H9 (cell line): ENCODE results near the gene C1orf21. TPM values are rescaled to one million over a fixed set of nuclear protein-coding genes. Genes with fewer than 3 reads are reported as not detected.
A peak's percentile ranks its signal among the peaks of the same experiment; 100 is the strongest.

Experiments
- DNase-seq: peaks from one replicate; pipeline ENCODE4 v3.0.0-alpha.2; 2017
- H2AFZ ChIP-seq: one replicate; pipeline ENCODE4 v1.6.1; 2013; ENCODE audit warnings: mild to moderate bottlenecking, low read length, control low read depth, moderate library complexity
- H2AK5ac ChIP-seq: 2 replicates; pipeline ENCODE4 v1.6.1; 2013; ENCODE audit warnings: low read length, control low read depth, mixed read lengths; ENCODE audit not compliant: insufficient read length
- H2BK120ac ChIP-seq: one replicate; pipeline ENCODE4 v1.6.1; 2013; ENCODE audit warnings: low read depth, mild to moderate bottlenecking, low read length, control low read depth, inconsistent platforms; ENCODE audit not compliant: poor library complexity, severe bottlenecking
- H2BK12ac ChIP-seq: 2 replicates; pipeline ENCODE4 v1.6.1; 2013; ENCODE audit warnings: low read length, control low read depth, mixed read lengths, low read depth; ENCODE audit not compliant: insufficient read length
- H2BK15ac ChIP-seq: 2 replicates; pipeline ENCODE4 v1.6.1; 2013; ENCODE audit warnings: low read depth, low read length, control low read depth
- H2BK20ac ChIP-seq: one replicate; pipeline ENCODE4 v1.6.1; 2013; ENCODE audit warnings: low read depth, mild to moderate bottlenecking, low read length, control low read depth, inconsistent platforms; ENCODE audit not compliant: poor library complexity, severe bottlenecking
- H2BK5ac ChIP-seq: 2 replicates; pipeline ENCODE4 v1.6.1; 2013; ENCODE audit warnings: low read length, control low read depth, mixed read lengths; ENCODE audit not compliant: insufficient read length
- H3K14ac ChIP-seq: 2 replicates; pipeline ENCODE4 v1.6.1; 2013; ENCODE audit warnings: low read length, control low read depth; ENCODE audit not compliant: insufficient read depth
- H3K18ac ChIP-seq: 2 replicates; pipeline ENCODE4 v1.6.1; 2013; ENCODE audit warnings: low read depth, mild to moderate bottlenecking, mixed read lengths, low read length, control low read depth; ENCODE audit not compliant: insufficient read length
- H3K23ac ChIP-seq: 2 replicates; pipeline ENCODE4 v1.6.1; 2013; ENCODE audit warnings: low read length, control low read depth, mixed read lengths, low read depth; ENCODE audit not compliant: insufficient read length
- H3K23me2 ChIP-seq: 2 replicates; pipeline ENCODE4 v1.6.1; 2013; ENCODE audit warnings: low read depth, mild to moderate bottlenecking, mixed read lengths, low read length, control low read depth; ENCODE audit not compliant: insufficient read length, poor library complexity, severe bottlenecking
- H3K27ac ChIP-seq: 2 replicates; pipeline ENCODE4 v1.5.1; 2013; ENCODE audit warnings: low read length, control low read depth, mixed read lengths, low read depth; ENCODE audit not compliant: insufficient read length
- H3K27me3 ChIP-seq: 2 replicates; pipeline ENCODE4 v1.6.1; 2013; ENCODE audit warnings: low read length, control low read depth, inconsistent platforms; ENCODE audit not compliant: insufficient read depth
- H3K4ac ChIP-seq: 2 replicates; pipeline ENCODE4 v1.6.1; 2013; ENCODE audit warnings: low read depth, mild to moderate bottlenecking, control low read depth, inconsistent platforms, low read length, moderate library complexity
- H3K4me1 ChIP-seq: 2 replicates; pipeline ENCODE4 v1.6.1; 2013; ENCODE audit warnings: low read length, control low read depth, inconsistent platforms; ENCODE audit not compliant: insufficient read depth
- H3K4me2 ChIP-seq: 2 replicates; pipeline ENCODE4 v1.6.1; 2013; ENCODE audit warnings: low read length, control low read depth, mixed read lengths; ENCODE audit not compliant: insufficient read length, insufficient read depth
- H3K56ac ChIP-seq: 2 replicates; pipeline ENCODE4 v1.6.1; 2013; ENCODE audit warnings: low read depth, mild to moderate bottlenecking, mixed read lengths, low read length, control low read depth; ENCODE audit not compliant: insufficient read length
- H3K79me1 ChIP-seq: 2 replicates; pipeline ENCODE4 v1.6.1; 2013; ENCODE audit warnings: low read depth, mild to moderate bottlenecking, moderate library complexity, low read length, control low read depth, inconsistent platforms; ENCODE audit not compliant: insufficient read depth, poor library complexity, severe bottlenecking
- H3K79me2 ChIP-seq: 2 replicates; pipeline ENCODE4 v1.6.1; 2013; ENCODE audit warnings: low read length, control low read depth, inconsistent platforms; ENCODE audit not compliant: insufficient read depth
- H3K9ac ChIP-seq: 2 replicates; pipeline ENCODE4 v1.6.1; 2013; ENCODE audit warnings: low read length, control low read depth, mixed read lengths; ENCODE audit not compliant: insufficient read length; ENCODE audit errors: extremely low read depth
- H3K9me3 ChIP-seq: one replicate; pipeline ENCODE4 v1.6.1; 2013; ENCODE audit warnings: low read depth, low read length, inconsistent platforms; ENCODE audit not compliant: control insufficient read depth
- H3T11ph ChIP-seq: one replicate; pipeline ENCODE4 v1.6.1; 2013; ENCODE audit warnings: mild to moderate bottlenecking, low read length, control low read depth, inconsistent platforms
- H4K20me1 ChIP-seq: one replicate; pipeline ENCODE4 v1.6.1; 2013; ENCODE audit not compliant: control insufficient read depth, insufficient read length, insufficient read depth
- H4K5ac ChIP-seq: 2 replicates; pipeline ENCODE4 v1.6.1; 2013; ENCODE audit warnings: low read depth, mild to moderate bottlenecking, mixed read lengths, low read length, control low read depth; ENCODE audit not compliant: insufficient read length
- H4K8ac ChIP-seq: replicated peaks from 2 replicates; pipeline ENCODE4 v1.6.1; 2013; ENCODE audit warnings: low read length, control low read depth, mixed read lengths, low read depth; ENCODE audit not compliant: insufficient read length
- H4K91ac ChIP-seq: 2 replicates; pipeline ENCODE4 v1.6.1; 2013; ENCODE audit warnings: low read depth, mild to moderate bottlenecking, moderate library complexity, mixed read lengths, low read length, control low read depth; ENCODE audit not compliant: insufficient read length
- H3K27ac Mint-ChIP-seq, 3 experiments: 2 replicates in 2 of 3; 3 replicates in 1 of 3; pipeline ENCODE4 v1.8.0; 2020 to 2021; ENCODE audit warnings: mixed read lengths in 3 of 3, mild to moderate bottlenecking in 1 of 3, moderate library complexity in 1 of 3
- H3K27me3 Mint-ChIP-seq: 2 replicates; pipeline ENCODE4 v1.8.0; 2021; ENCODE audit warnings: low read depth, mild to moderate bottlenecking, moderate library complexity, mixed read lengths
- H3K36me3 Mint-ChIP-seq, 3 experiments: 2 replicates in 2 of 3; 3 replicates in 1 of 3; pipeline ENCODE4 v1.8.0; 2020 to 2021; ENCODE audit warnings: low read depth in 3 of 3, mixed read lengths in 3 of 3; ENCODE audit not compliant: insufficient read depth in 1 of 3
- H3K4me1 Mint-ChIP-seq, 2 experiments: 2 replicates each; pipeline ENCODE4 v1.8.0; 2020; ENCODE audit warnings: mixed read lengths in 2 of 2
- H3K4me3 Mint-ChIP-seq, 2 experiments: 2 replicates in 1 of 2; 3 replicates in 1 of 2; pipeline ENCODE4 v1.8.0; 2020 to 2021; ENCODE audit warnings: mild to moderate bottlenecking in 2 of 2, mixed read lengths in 2 of 2, moderate library complexity in 1 of 2
- H3K9me3 Mint-ChIP-seq, 2 experiments: 2 replicates in 1 of 2; 3 replicates in 1 of 2; pipeline ENCODE4 v1.8.0; 2020; ENCODE audit warnings: mild to moderate bottlenecking in 2 of 2, mixed read lengths in 2 of 2, moderate library complexity in 1 of 2
- CTCF ChIP-seq: fragments of 200-600 bp; sonication (generic); conservative IDR thresholded peaks from 3 replicates; pipeline ENCODE4 v1.8.0; 2021; ENCODE audit warnings: antibody characterized with exemption, mild to moderate bottlenecking
- WGBS: extraction: QIAGEN DNeasy Blood & Tissue Kit; methylation state at CpG from one replicate; pipeline ENCODE4 v1.1.7; 2013; ENCODE audit warnings: missing lambda C conversion rate, low lambda C conversion rate, mixed read lengths; ENCODE audit not compliant: insufficient read length; ENCODE audit errors: extremely low coverage; 5-methylcytosine and 5-hydroxymethylcytosine counted together
- total RNA-seq: library from RNA; stranded (reverse); gene quantifications from 2 replicates; pipeline ENCODE4 v1.2.1, GENCODE V29; 2021

C1orf21 gene
- total RNA-seq, 1 experiment from 2014 or later, result 36.0 TPM

GRCh38 chr1:184461321-184461720 is 74.5 kb downstream of the C1orf21 start:
- Histone ChIP-seq H3T11ph (no peak overlapping the region), H2BK15ac (no peak overlapping the region), H3K79me2 (no peaks in the 10 kb centered on the region), H4K91ac (no peak overlapping the region), H3K9me3 (no peaks in the 10 kb centered on the region), H4K8ac (no peak overlapping the region), H2BK120ac (no peak overlapping the region), H3K9ac (no peak overlapping the region), H2BK20ac (no peak overlapping the region), H4K20me1 (no peaks in the 10 kb centered on the region), H3K18ac (no peak overlapping the region), H3K27ac (no peak overlapping the region), H3K4me1 (no peaks in the 10 kb centered on the region), H3K4me2 (no peak overlapping the region), H4K5ac (no peak overlapping the region), H2AFZ (no peak overlapping the region), H2BK12ac (no peak overlapping the region), H2AK5ac (no peak overlapping the region), H3K4ac (no peak overlapping the region), H3K14ac (no peak overlapping the region), H2BK5ac (no peak overlapping the region), H3K27me3 (no peaks in the 10 kb centered on the region), H3K79me1 (no peaks in the 10 kb centered on the region), H3K56ac (no peak overlapping the region), H3K23me2 (no peaks in the 10 kb centered on the region), H3K23ac (no peak overlapping the region)
- Mint-ChIP-seq H3K27ac (0 out of 7 replicates have a peak overlapping the region, but pooled peaks of 1 of the 3 experiments have one; percentile 37), H3K27me3 (no peaks in the 10 kb centered on the region), H3K4me1 (peaks cover 48 to 68% of the 10 kb centered on the region in 2 experiments), H3K9me3 (no peaks in the 10 kb centered on the region), H3K36me3 (no peaks in the 10 kb centered on the region), H3K4me3 (no peak overlapping the region)
- no peak for DNase-seq
- WGBS, result no CpG with 5 or more reads among the region's 5 CpGs
- TF ChIP-seq CTCF, result no peak
